ENCODE results near the gene PTPN9. TPM values are rescaled to one million over a fixed set of nuclear protein-coding genes. Genes with fewer than 3 reads are reported as not detected.

PTPN9 gene
- 19.2 and 24.4 TPM in 2 replicates for total RNA-seq

DNA sequence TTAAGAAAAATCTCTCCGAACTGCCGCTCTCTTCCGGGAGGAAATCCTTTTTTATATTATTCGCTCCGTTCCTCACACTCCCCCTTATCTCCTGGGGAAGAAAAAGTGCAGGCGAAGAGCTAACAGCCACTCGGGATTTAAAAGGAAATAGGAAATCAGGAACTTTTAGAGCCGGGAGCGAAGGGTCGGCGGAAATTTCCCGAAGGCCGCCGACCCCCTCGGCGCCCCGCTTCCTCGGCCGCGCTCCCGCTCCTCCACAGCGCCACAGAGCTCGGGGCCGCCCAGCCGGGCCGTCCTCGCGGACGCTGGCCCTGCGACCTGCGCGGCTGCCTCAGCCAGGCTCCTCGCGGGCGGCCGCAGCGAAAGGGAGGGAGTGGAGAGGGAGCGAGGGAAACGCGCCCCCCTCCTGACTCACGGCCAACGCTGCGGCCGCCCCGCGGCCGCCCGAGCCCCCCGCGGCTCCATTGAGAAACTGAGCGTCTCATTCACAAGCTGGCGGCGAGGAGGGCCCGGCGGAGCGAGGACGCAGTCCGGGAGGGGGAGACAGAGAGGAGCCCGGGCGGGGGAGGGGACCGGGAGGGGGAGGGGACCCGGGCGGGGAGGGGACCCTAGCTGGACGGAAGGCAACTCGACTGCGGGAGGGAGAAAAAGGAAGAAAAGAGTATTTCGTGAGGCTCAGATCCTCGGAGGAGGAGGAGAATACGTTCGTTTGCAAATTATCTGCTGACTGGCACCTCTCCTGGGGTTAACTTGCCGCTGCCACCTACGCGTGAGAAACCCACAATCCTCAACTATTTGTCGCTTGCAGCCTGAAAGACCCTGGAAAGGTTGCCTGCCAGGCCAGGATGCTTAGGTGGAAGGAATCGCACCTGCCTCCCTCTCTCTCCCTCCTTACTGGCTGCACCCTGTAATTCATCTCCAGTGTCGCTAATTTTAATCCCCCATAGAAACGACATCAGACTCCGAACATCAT, at the start of gene PTPN9:
Gene PTPN9 (minus strand): TSS at position 368 of the 973 bp plus-strand sequence. CDS start 539 bp downstream, outside the sequence.

DNA sequence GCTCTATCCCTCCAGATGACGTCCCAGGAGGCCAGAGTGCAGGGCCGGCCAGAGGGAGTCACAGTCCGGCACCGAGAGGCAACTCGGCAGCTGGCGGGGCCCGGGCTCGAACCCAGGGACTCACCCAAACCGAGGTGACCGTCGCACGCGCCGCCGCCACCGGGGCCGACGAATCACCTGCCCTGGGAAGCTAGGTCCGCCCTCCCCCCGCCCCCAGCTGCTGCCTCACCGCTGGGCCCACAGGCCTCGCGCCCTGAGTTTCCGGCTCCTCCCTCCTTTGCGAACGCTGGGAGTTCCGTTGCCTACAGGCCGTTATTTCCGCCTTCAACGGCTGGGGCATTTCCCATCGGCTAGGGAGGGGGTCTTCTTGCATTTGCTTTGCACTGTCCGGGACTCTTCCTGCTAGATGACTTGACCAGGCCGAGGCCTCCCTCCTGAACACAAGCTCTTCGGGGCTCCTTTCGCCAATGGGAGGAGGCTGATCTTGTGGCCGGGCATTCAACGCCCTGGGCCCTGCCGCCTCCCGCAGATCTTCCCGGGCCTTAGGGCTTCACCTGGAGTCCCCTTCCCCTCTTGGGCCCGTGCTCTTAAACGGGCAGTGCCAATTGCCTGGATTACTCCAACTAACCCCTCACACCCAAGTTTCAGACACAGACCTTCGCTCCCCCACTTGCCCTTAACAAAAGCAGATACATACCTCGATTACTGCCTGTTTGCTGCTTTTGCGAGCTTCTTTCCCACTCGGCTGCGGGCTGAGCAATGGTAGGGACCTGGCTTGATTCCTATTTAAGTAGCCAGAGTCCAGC, 46.6 kb upstream of the PTPN9 start, which contains the start of gene SNUPN:
Gene SNUPN (minus strand): TSS at position 184 of the 806 bp plus-strand sequence. CDS start 4,674 bp downstream, outside the sequence.

DNA sequence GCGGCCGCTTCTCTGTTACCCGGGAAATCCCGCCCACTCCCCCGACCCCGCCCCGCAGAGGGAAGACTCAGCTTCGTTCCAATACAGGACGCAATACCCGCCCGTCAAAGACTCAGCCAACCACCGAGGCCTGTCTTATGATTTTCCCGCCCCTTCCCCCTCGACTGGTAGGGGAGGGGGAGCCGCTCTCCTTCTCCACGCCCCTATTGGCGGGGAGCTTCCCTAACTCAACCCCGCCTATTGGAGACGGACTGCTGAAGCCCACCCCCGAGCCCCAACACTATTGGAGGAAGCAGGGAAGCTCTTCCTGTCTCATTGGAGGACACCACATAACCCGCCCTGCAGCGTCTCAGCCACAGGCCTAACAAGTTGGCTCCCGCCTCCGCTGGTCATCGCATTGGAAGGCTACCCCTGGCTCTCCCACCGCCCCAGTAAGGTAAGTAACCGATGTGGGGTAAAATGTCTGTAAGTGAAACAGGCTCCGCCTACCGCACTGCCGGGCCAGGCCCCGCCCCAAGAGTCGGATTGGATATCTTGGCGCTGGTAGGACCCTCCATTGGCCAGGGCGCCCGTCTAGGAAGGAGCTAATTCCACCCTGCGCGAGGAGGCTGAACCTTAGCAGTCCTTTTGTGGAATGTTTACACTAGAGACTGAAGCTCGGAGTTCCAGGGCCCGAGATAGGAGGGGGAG, 127.3 kb downstream of the PTPN9 start, which contains the start of gene SIN3A:
Gene SIN3A (minus strand): TSS at position 17 of the 690 bp plus-strand sequence. CDS start 21,315 bp downstream, outside the sequence.

Other genes starting within 250 kb of the PTPN9 start
- gene COMMD4, start 243.3 kb downstream of the PTPN9 start, total RNA-seq: 104 and 114 TPM in 2 replicates
- 5.0 and 5.3 TPM in 2 replicates for gene NEIL1, start 232.3 kb downstream of the PTPN9 start, total RNA-seq
- gene MAN2C1, start 210.7 kb downstream of the PTPN9 start, total RNA-seq: 114 and 117 TPM in 2 replicates
- gene SIN3A, start 127.6 kb downstream of the PTPN9 start, total RNA-seq: 22.2 and 29.4 TPM in 2 replicates
- gene SNUPN, start 46.4 kb upstream of the PTPN9 start, total RNA-seq: 38.6 and 41.0 TPM in 2 replicates
- gene IMP3, start 60.9 kb upstream of the PTPN9 start, total RNA-seq: 72.6 and 94.9 TPM in 2 replicates
- gene SNX33, start 68.6 kb upstream of the PTPN9 start, total RNA-seq: 28.0 and 32.5 TPM in 2 replicates
- gene CSPG4, start 133.5 kb upstream of the PTPN9 start, total RNA-seq: 23.8 and 58.4 TPM in 2 replicates